Measurements from ENCODE around the gene CDH4.

DNA sequence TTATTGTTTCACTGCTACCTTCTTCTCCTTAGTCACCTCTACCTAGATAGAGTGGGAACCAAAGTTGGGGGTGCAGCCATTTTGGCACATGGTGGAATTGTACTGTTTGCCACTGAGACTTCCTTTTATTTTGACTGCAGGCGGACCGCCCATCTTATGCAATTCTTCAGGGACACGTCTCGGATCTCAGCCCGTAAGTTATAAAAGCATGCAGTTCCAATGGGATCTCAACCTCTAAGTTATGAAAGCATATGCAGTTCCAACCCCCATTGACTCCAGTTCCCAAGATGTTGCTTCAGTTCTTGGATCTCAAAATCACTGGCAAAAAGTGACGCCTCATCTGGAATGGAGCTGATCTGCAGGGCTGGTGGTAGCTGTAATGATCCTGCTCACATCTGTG is 41.2 kb upstream of the CDH4 start:
- TF ChIP-seq, protein P1, sequence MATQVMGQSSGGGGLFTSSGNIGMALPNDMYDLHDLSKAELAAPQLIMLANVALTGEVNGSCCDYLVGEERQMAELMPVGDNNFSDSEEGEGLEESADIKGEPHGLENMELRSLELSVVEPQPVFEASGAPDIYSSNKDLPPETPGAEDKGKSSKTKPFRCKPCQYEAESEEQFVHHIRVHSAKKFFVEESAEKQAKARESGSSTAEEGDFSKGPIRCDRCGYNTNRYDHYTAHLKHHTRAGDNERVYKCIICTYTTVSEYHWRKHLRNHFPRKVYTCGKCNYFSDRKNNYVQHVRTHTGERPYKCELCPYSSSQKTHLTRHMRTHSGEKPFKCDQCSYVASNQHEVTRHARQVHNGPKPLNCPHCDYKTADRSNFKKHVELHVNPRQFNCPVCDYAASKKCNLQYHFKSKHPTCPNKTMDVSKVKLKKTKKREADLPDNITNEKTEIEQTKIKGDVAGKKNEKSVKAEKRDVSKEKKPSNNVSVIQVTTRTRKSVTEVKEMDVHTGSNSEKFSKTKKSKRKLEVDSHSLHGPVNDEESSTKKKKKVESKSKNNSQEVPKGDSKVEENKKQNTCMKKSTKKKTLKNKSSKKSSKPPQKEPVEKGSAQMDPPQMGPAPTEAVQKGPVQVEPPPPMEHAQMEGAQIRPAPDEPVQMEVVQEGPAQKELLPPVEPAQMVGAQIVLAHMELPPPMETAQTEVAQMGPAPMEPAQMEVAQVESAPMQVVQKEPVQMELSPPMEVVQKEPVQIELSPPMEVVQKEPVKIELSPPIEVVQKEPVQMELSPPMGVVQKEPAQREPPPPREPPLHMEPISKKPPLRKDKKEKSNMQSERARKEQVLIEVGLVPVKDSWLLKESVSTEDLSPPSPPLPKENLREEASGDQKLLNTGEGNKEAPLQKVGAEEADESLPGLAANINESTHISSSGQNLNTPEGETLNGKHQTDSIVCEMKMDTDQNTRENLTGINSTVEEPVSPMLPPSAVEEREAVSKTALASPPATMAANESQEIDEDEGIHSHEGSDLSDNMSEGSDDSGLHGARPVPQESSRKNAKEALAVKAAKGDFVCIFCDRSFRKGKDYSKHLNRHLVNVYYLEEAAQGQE (IDR thresholded peaks at IDR 0.05; ENCODE audit: insufficient read depth in 1 of 2, low read depth in 2 of 2, low read length in 1 of 2) = no peak
- TF ChIP-seq, protein P2, sequence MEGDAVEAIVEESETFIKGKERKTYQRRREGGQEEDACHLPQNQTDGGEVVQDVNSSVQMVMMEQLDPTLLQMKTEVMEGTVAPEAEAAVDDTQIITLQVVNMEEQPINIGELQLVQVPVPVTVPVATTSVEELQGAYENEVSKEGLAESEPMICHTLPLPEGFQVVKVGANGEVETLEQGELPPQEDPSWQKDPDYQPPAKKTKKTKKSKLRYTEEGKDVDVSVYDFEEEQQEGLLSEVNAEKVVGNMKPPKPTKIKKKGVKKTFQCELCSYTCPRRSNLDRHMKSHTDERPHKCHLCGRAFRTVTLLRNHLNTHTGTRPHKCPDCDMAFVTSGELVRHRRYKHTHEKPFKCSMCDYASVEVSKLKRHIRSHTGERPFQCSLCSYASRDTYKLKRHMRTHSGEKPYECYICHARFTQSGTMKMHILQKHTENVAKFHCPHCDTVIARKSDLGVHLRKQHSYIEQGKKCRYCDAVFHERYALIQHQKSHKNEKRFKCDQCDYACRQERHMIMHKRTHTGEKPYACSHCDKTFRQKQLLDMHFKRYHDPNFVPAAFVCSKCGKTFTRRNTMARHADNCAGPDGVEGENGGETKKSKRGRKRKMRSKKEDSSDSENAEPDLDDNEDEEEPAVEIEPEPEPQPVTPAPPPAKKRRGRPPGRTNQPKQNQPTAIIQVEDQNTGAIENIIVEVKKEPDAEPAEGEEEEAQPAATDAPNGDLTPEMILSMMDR (IDR thresholded peaks at IDR 0.05) = no peak
